Motor neuron (in vitro differentiated cells): ENCODE results near the gene MYL5. TPM values are rescaled to one million over a fixed set of nuclear protein-coding genes. Genes with fewer than 3 reads are reported as not detected.

ENCODE experiments used
- ATAC-seq, 8 experiments: fragments of 200-7000 bp; cut with Tn5 transposase; replicated peaks in 6 of 8; 2 replicates each; pipeline ENCODE4 v1.8.0; 2021; ENCODE audit warnings: mild to moderate bottlenecking in 8 of 8, moderate library complexity in 8 of 8
- H3K27ac ChIP-seq, 2 donors: fragments of 250-450 bp; sonication (Bioruptor Pico); 2 replicates each; pipeline ENCODE4 v1.9.0; 2021; ENCODE audit warnings: antibody characterized with exemption in 2 of 2, mild to moderate bottlenecking in 2 of 2, moderate library complexity in 1 of 2
- H3K4me1 ChIP-seq, 2 donors: fragments of 250-450 bp; sonication (Bioruptor Pico); replicated peaks in 1 of 2; 2 replicates each; pipeline ENCODE4 v1.6.1; 2021; ENCODE audit warnings: antibody characterized with exemption in 2 of 2, mild to moderate bottlenecking in 2 of 2, moderate library complexity in 1 of 2
- H3K4me3 ChIP-seq, 5 donors: fragments of 250-450 bp; sonication (Bioruptor Pico); 2 replicates each; pipeline ENCODE4 v1.9.0; 2021; ENCODE audit warnings: antibody characterized with exemption in 5 of 5, mild to moderate bottlenecking in 5 of 5, moderate library complexity in 4 of 5
- WGBS, 10 experiments: fragments of 450-650 bp; shearing (Covaris generic); methylation state at CpG; one replicate each; pipeline ENCODE4 v1.0.0; 2022; 5-methylcytosine and 5-hydroxymethylcytosine counted together
- in situ Hi-C, 9 experiments: fragments of 400-800 bp; cut with MboI; loops; one replicate each; pipeline ENCODE4 v1.15.0; 2021; ENCODE audit warnings: low sequenced_read_pairs in 9 of 9, low pct_unique_long_range_greater_than_20kb in 2 of 9; ENCODE audit not compliant: unreplicated experiment in 9 of 9
- total RNA-seq, 8 experiments: library from RNA; unstranded; fragments of 300-600 nt; gene quantifications; 2 replicates each; pipeline versions ENCODE4 v1.2.3 to v1.2.4, GENCODE V29; 2022

MYL5 gene
- total RNA-seq, 8 experiments from 2014 or later, result 6.7 to 41.2 (median 16.8) TPM

DNA sequence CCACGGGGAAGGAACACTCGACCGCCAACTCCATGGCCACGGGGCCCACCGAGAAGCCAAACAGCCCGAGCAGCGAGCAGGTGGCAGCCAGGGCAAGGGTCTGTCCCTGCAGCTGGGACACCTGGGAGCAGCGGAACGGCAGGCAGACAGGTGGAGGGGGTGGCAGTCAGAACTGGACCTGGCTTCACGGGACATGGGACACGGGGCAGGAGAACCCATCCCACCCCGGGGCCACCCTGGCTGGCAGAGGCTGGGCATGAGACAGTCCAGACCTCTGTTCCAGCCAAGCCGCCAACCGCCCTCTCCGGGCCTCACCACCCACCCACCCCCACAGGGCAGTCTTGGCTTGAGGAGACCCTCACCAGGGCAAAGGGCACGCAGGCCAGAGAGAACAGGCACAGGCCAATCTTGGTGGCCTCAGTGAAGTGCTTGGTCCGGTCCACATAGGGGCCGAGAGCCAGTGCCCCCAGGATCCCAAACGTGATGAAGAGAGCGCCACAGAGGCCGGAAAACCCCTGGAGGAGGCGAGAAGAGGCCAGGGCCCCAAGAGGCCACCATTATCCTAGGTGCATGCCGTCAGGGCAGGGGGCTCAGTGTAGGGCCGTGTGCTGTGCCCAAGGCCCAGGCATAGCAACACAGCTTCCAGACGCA, 9.0 kb downstream of the MYL5 start:
- peak; percentile 1 to 22 (median 4) for ATAC-seq
- 30 to 100% (median 40%) methylated on average over 1 to 2 of the region's 25 CpGs; no CpG with 5 or more reads in 7 of the 10 experiments for WGBS, 10 experiments
- Histone ChIP-seq H3K4me1 (peaks cover 7 to 9% of the 10 kb centered on the region in 2 donors), H3K27ac (no peak overlapping the region), H3K4me3 (no peak overlapping the region)
- in situ Hi-C loops, result no loop called here

DNA sequence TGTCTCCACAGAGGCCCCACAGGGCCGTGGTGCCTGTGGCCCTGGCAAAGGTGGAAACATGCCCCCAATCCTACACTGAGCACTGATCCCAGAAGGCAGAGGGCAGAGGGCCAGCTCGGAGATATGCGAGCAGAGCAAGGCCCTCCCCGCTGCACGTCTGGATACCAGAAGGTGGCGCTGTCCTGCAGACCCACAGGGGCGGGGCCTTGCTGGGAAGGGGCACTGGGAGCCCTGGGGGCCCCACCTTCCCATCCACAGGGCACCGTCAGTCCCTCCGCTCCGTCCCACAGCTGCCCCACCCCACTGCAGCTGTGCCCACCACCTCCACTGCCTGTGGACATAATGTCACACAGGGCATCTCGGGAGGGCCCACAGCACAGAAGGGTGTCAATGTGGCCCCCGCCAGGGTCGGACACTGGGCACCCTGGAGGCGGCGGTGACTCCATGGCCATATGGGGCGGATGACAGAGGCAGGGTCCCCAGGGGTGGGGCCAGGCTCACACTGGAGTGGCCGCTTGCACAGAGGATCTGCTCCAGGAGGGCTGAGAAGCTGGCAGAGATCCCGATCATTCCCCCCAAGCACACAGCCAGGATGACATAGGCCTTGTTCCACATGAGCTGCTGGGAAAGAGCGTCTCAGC, 9.8 kb downstream of the MYL5 start:
- ATAC-seq, result peak; percentile 21 to 69 (median 34)
- in situ Hi-C loops, result no loop called here
- Histone ChIP-seq H3K27ac (no peak overlapping the region), H3K4me1 (peaks cover 7 to 9% of the 10 kb centered on the region in 2 donors), H3K4me3 (no peak overlapping the region)
- 80 to 100% methylated on average over 1 of the region's 19 CpGs; no CpG with 5 or more reads in 8 of the 10 experiments for WGBS, 10 experiments

DNA sequence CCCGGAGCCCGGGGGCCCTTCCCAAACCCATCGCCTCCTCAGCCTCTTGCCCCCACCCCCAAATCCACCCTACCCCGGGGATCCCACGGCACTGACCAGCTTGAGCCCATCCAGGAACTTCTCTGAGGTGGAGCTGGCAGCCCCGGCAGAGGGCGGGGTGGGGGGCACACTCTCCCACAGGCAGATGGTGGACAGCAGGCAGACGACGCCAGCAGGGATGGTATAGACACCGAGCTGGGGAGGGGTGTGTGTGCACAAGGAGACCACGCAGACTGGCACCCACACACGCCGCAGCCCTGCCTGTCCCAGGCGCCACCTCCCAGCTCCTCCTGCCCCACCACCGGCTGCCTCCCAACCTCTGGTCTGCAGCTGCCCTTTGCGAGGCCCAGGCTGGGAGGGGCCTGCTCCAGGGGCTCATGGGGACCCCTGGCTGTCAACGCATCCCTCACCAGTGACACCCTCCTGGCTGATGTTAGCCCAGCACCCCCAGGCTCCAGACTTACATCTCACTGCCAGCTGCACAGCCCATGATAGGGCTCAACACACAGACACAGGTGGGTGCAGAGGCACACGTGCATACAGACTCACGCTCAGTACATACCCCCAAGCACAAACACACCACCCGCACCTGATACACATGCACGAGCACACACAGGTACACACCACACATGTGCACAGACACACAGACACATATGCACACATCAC, 10.4 kb downstream of the MYL5 start:
- no peak for ATAC-seq

DNA sequence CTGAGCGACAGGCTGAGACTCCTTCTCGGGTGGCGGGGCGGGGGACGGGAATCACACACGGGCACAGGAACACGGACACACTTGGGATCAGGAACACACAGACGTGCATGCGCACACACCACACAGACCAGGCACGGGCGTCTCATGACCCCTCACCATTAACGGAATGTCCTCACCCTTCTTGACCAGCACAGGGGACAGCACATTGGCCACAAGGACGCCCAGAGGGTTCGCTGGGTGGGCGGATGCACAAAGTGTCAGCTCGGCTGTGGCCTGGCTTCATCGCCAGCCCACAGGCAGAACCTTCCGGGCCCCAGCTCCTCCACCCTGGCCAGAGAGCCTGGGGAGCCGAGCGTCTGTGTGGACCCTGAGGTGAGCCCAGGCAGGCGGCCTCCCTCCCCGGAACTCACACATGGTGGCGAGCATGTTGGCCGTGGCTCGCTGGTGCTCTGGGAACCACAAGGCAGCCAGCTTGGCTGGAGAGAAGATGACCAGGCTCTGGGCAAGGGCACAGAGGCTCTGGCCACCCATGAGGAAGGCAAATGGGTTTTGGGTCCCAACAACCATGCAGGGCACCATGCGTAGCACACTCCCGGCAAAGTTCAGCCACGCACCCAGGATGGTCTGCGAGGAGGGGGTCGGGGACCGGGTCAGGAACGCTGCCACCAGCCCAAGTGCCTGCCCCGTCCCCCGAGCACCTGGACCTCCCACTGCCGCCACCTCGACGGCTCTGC, 11.5 kb downstream of the MYL5 start:
- Histone ChIP-seq H3K4me1 (peaks cover 0 to under 1% of the 10 kb centered on the region in 2 donors), H3K27ac (no peak overlapping the region), H3K4me3 (no peak overlapping the region)
- no peak for ATAC-seq
- 80 to 96% (median 87%) methylated on average over 1 to 5 of the region's 37 CpGs; no CpG with 5 or more reads in 5 of the 10 experiments for WGBS, 10 experiments
- in situ Hi-C loops, result no loop called here

More for the DNA sequence above, 10.4 kb downstream of the MYL5 start:
- Histone ChIP-seq H3K4me1 (peaks cover 7 to 9% of the 10 kb centered on the region in 2 donors), H3K4me3 (no peak overlapping the region), H3K27ac (no peak overlapping the region)
- WGBS, 10 experiments, result 40 to 67% methylated on average over 3 of the region's 21 CpGs; no CpG with 5 or more reads in 8 of the 10 experiments
- in situ Hi-C loops, result no loop called here

DNA sequence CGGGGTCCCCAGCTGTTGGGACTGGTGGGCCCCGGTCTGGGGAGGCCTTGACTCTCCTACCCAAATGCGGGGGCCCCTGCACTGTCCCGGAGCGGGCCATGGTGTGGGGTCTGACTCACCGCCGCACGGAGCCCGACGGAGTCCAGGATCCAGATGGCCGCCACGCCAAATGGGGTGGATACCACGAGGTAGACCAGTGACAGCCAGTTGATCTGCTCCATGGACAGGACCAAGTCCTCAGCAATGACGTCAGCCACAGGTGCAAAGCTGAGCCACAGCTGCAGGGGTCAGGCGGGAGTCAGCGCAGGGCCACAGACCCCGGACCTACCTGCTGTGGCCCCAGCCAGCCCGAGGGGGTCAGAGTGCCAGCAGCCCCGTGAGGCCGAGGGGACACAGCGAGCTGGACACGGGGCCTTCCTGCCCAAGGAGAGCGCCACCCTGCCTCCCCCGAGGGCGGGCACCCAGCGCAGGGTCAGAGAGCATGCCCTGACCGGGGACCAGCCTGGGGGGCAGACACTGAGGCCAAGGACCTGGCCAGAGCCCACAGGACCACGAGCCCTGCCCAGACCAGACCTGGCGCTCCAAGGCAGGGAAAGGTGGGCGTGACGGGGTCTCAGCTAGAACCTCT, 12.2 kb downstream of the MYL5 start:
- H3K4me1 ChIP-seq, result no peaks in the 10 kb centered on the region
- ATAC-seq, result no peak
- in situ Hi-C loops, result no loop called here
- WGBS, 10 experiments, result 64 to 100% methylated on average over 2 to 5 of the region's 31 CpGs; no CpG with 5 or more reads in 8 of the 10 experiments
- no peak overlapping the region for H3K27ac ChIP-seq
- H3K4me3 ChIP-seq, result no peak overlapping the region

DNA sequence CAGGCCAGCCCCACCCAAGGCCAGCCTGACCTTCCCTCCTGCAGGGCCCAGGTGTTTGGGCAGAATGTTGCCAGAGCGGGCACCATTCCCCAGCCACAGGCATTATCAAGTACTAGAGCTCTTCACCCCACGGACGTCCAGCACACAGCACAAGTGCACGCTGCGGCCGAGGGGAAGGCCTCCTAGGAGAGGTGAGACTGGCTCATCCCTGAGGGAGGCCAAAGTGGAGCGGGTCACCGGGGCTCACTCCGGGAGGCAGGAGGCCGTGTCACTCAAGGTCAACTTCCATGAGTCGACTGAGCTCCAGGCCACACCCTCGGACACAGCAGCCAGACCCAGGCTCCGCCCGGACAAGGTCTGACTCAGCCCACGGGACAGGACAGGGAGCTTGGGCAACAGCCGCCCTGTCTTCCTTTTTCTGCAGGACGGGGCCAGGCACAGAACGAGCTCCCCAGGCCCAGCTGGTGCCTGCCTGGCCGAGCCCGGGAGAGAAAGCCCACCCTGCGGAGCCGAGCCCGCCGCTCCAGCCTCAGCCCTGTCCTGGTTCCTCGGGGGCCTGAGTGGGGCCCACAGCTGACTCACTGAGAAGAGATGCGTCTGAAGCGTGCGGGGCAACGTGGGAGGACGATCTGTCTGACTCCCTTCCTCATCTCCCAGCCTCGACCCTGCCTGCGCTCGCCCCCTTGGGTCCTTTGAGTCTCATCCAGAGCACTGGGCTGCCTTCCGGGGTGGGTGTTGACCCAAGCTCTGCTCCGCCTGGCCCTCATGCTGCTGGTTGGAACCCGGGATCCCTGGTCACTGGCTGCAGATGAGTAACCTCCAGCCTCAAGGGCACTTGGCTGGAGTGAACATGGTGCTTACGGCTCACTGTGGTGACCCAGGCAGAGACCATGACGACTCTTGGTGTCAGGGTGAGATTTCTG, 13.0 kb downstream of the MYL5 start:
- ATAC-seq, result peak; percentile 40 to 83 (median 45)
- Histone ChIP-seq H3K27ac (no peak overlapping the region), H3K4me1 (no peaks in the 10 kb centered on the region), H3K4me3 (no peak overlapping the region)
- in situ Hi-C loops, result no loop called here
- WGBS, 10 experiments, result 12 to 82% (median 57%) methylated on average over 1 to 15 of the region's 38 CpGs; no CpG with 5 or more reads in 3 of the 10 experiments

DNA sequence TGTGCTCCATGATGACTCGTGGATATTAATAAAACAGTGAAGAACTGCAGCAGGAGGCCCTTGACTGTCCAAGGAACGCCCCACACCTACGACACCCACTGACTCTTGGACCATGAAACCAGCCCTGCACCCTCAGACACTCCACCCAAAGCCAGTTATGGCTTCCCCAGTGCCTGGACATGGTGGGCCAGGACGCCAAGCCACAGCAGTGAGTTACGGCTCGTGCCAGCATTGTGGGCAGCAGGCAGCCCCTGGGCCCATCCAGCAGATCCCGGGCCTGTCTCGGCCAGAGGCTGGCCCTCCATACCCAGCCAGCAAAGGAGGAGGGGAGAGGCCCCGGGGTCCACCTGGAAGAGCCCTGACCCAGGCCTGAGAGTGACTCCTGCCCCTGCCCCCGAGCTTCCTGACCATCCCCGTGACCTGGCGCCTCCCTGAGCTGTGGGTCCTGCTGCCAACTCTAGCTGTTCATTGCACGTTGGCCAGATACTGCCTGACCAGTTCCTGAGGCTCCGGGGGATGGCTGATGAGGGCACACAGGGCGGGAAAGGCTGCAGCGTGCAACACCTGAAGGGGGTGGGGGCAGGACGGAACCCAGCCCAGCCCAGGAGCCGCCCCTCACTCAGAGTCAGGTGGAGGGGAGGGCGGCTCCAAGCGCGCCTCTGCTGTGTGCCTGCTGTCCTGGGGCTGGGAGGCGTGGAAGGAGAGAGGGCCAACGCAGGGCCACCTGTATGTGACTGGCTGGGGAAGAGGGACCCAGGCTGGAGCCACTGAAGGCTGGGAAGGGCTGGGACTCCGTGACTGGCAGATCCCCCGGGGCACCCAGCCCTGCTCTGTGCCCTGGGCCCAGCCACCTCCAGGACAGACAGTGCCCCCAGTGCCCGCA, 13.9 kb downstream of the MYL5 start:
- H3K4me1 ChIP-seq, result no peaks in the 10 kb centered on the region
- WGBS, 10 experiments, result 10 to 100% (median 86%) methylated on average over 2 to 4 of the region's 26 CpGs; no CpG with 5 or more reads in 4 of the 10 experiments
- ATAC-seq, result no peak
- no peak overlapping the region for H3K27ac ChIP-seq
- in situ Hi-C loops, result no loop called here
- no peak overlapping the region for H3K4me3 ChIP-seq

DNA sequence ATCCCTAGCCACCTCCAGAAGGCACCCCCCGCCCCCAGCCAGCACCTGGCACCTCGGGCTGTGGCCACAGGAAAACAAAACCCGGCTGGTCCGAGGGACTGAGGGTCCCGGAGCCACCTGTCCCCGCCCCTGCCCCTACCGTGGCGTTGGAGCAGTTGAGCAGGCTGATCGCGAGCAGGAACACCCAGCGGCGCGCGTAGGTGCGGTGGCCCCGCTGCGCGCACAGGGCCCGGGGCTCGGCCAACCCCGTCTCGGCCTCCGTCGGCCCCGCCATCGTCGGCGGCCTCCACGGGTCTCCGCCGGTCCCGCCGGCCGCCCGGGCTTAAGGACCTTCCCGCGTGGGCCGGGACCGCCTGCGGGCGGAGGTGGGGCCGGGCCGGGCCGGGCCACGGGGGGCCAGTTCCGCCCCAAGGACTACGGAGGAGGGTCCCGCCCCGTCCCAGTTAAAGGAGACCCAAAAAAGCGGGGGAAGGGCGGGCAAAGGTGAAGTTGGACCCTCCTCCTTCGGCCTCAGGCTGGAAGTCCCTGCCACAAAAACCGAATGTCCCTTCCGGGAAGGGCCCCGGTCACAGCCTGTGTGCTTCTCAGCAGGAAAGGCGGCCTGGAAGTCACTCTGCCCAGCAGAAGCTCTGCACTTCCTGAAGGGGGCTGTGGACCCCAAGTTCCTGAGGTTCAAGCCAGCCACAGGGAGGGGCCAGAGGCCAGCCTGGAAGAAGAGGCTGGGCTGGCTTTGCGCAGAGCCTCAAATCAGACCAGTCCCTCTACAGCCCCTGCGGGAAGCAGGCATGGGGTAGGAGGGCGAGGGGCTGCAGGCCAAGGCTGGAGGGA, 14.7 kb downstream of the MYL5 start, which contains the start of gene SLC49A3:
Gene SLC49A3, minus strand, starts transcription at position 298 of the 828 bp plus-strand sequence. Its CDS starts 24 bp downstream, at position 274.
- Histone ChIP-seq H3K4me1 (no peaks in the 10 kb centered on the region), H3K27ac (no peak within 1 kb of the TSS), H3K4me3 (no peak within 1 kb of the TSS)
- in situ Hi-C loops, result no loop called here
- WGBS, 10 experiments, result 40 to 100% (median 57%) methylated on average over 1 to 3 of the region's 59 CpGs; no CpG with 5 or more reads in 6 of the 10 experiments
- ATAC-seq, result no peak

DNA sequence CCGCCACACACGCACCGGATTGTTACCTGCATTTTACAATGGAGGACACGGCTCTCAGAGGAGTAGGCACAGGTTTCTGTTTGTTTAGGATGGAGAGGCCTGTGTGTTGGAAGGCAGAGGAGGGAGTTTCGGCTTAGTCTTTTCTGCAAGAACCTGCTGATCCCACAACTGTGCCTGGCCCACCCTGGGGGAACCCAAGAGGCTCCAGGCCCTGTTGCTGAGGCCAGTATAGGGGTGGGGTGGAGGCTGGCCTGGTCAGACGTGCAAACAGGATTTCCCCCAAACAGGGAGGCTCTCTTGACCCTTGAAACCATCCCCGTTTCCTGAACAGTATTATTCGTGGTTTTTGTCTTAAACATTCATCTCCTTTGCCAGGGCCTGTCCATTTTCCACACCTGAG, 15.4 kb downstream of the MYL5 start:
- Histone ChIP-seq H3K27ac (no peak overlapping the region), H3K4me3 (no peak overlapping the region), H3K4me1 (no peaks in the 10 kb centered on the region)
- no peak for ATAC-seq
- in situ Hi-C loops, result no loop called here
- WGBS, 10 experiments, result 50 to 83% (median 70%) methylated on average over 1 to 4 of the region's 8 CpGs; no CpG with 5 or more reads in 3 of the 10 experiments

DNA sequence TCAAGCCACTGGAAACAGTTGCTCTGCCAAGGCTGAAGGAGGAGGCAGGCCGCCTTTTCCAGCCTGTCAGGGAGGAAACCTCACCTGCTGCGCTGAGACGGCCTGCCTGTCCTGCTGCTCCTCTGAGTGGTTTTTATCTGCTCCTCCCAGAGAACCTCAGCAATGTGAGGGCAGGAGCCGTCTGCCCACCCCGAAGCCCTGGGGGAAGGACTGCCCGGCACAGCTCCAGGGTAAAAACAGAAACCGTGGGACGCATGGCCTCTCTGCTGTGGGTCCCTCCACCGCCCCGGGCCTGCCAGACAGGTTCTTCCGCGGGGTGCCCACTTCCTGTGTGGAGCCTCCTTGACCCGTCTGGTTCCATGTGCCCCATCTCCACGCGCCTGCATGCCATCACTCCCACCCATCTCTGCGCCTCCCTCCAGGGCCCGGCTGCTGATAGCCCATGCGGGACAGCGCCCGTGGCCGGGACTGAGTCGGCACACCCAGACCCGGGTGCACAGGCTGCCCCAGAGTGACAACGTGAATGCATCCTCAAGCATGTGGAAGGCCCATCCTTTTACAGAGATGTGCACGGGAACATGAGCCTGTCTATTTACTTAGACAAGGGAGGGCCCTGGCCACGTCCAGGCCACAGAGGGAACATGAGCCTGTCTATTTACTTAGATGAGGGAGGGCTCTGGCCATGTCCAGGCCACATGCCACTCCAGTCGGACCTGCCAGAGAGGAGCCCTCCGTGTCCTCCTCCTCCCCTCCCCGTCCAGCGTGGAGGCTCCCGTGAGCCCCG, 18.6 kb downstream of the MYL5 start:
- ATAC-seq, result peak in 4 of 8 experiments; percentile 24 to 84 (median 56)
- Histone ChIP-seq H3K4me3 (no peak overlapping the region), H3K4me1 (no peaks in the 10 kb centered on the region), H3K27ac (no peak overlapping the region)
- 40 to 100% (median 76%) methylated on average over 1 to 11 of the region's 32 CpGs; no CpG with 5 or more reads in 4 of the 10 experiments for WGBS, 10 experiments
- in situ Hi-C loops, result no loop called here
